AG08396 (cell line): ENCODE data around the gene IQGAP1.
"Not testable (repeated sequence)": the region's sequence is repeated elsewhere in the genome, so short reads cannot be mapped to it uniquely, and the experiment has no call there.

Source experiments
- DNase-seq: peaks from one replicate; pipeline ENCODE4 v3.0.0; 2012; ENCODE audit warnings: low spot score, mixed read lengths

The IQGAP1 gene, protein sequence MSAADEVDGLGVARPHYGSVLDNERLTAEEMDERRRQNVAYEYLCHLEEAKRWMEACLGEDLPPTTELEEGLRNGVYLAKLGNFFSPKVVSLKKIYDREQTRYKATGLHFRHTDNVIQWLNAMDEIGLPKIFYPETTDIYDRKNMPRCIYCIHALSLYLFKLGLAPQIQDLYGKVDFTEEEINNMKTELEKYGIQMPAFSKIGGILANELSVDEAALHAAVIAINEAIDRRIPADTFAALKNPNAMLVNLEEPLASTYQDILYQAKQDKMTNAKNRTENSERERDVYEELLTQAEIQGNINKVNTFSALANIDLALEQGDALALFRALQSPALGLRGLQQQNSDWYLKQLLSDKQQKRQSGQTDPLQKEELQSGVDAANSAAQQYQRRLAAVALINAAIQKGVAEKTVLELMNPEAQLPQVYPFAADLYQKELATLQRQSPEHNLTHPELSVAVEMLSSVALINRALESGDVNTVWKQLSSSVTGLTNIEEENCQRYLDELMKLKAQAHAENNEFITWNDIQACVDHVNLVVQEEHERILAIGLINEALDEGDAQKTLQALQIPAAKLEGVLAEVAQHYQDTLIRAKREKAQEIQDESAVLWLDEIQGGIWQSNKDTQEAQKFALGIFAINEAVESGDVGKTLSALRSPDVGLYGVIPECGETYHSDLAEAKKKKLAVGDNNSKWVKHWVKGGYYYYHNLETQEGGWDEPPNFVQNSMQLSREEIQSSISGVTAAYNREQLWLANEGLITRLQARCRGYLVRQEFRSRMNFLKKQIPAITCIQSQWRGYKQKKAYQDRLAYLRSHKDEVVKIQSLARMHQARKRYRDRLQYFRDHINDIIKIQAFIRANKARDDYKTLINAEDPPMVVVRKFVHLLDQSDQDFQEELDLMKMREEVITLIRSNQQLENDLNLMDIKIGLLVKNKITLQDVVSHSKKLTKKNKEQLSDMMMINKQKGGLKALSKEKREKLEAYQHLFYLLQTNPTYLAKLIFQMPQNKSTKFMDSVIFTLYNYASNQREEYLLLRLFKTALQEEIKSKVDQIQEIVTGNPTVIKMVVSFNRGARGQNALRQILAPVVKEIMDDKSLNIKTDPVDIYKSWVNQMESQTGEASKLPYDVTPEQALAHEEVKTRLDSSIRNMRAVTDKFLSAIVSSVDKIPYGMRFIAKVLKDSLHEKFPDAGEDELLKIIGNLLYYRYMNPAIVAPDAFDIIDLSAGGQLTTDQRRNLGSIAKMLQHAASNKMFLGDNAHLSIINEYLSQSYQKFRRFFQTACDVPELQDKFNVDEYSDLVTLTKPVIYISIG (N-terminal part only)

DNA sequence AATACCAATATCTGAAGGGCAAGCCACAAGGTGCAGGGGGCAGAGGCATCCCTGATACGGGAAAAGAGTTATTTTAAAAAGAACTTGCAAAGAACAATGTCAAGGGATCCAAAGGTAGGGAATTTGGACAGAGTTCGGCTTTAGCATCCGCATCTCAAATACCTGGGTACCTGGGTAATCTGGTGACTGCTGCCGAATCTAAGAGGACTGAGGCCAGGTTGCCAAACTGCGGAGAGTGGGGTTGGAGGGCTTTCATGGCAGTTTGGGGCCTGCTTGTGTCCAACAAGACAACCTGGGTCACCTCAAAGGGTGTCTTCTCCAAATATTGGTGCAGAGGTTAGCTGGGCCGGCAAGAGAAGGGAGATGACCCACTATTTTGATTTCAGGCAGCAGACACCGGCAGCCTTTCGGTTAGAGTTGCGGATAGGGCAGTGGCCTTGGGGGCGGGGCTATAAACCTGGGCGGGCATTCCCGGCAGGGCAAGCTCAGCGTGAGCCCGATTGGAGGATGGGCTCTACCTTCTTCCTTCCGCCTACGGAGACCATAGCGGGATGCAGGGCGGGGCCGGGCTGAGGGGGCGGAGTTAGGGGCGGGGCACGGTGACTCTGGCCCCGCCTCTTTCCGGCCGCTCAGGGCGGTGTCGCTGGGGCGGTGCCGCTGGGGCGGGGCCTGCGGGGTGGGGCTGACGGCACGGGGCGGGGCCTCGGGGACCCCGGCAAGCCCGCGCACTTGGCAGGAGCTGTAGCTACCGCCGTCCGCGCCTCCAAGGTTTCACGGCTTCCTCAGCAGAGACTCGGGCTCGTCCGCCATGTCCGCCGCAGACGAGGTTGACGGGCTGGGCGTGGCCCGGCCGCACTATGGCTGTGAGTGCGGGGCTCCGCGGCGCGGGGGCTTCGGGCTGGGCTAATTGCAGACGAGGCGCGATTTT, at the start of gene IQGAP1:
Gene IQGAP1 (plus strand): TSS at position 709 of the 928 bp plus-strand sequence. CDS start 100 bp downstream, at position 809.
- peak; percentile 97 for DNase-seq

DNA sequence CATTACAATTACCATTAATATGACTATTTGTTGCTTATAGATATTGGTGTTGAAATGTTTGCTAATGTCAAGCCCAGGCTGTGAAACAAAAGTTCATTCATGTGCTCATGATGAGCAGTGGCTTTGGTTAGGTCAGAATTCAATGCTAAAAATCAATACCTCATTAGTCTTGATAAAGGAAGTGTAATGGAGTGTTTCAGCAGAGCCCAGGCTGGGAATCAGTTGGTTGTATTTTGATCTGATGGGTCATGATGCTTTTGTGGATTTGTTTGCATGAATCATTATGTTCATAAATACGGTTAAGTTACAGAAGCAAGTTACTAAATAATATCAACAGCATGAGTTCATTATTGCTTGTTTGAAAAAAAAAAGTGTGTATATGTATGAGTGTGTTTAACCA, 49.5 kb upstream of the IQGAP1 start:
- DNase-seq = no peak

DNA sequence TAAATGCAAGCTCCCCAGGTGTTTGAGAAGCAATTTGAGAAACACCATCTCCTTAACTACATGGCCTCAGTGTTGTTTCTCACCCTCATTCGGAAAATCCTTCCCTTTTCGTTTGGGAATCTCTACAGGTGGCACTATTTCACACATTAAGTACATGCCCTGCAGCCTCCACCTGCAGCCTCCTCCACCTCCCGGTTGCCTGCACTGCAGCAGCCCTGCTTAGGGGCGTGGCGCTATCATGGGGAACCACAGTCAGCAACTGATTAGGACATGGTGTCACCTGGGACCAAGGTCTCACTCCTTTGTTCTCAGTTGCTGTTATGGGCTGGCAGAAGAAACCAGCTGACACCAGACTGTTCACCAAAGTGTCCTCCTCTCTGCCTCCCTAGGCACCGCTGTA, 47.7 kb upstream of the IQGAP1 start:
- DNase-seq = no peak

DNA sequence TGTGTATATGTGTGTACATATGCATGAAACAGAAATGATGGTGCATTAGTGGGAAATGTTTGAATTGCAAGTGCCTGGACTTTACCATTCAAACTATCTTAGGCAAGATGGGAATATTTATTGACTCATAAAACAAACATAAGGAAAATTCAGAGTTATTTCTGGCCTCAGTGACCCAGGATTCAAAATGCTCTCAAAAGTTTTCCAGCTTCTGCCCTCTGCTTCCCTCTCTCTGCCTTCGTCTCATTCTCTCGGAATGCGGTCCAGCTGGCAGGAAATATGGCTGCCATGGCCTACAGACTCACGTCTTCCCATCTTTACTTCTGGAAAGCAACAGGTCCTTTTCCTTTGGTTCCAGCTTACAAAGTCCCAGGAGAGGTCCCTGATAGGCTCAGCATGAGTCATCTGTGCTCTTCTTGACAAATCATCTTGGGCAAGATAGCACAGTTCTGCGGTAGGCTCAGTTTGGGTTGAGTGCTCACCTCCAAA, 44.7 kb upstream of the IQGAP1 start:
- no peak for DNase-seq

DNA sequence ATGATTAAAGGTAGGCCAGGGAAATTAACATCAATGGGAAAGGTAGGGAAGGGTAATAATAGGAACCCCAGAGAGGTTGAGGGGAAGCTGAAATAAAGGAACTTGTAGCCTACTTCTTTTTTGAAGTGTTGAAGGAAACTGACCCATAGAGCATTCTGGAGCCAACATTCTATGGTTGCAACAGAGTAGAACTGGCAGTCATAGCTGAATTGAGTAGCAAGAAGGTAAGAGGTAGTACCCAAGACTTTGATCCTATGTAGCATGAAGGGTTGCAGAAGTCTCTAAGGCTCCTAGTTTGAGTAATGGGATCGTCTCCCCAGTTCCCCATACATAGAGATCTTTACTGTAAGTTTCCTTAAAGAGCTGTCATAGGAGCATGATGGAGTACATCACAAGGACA, 43.4 kb upstream of the IQGAP1 start:
- DNase-seq = no peak

DNA sequence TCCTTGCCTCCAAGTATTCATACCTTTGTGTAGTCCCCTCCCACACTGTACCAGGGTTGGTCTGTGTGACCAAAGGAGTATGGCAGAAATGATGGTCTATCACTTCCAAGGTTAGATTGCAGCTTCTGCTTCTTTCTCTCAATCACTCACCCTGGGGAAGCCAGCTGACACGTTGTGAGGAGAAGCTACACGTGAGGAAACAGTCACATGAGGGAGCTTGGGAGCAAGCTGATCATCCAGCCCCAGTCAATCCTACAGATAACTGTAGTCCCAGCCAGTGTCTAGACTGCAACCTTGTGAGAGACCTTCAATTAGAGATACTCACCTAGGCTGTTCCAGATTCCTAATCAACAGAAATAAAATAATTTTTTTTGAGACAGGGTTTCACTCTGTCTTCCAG, 42.2 kb upstream of the IQGAP1 start:
- DNase-seq = no peak

DNA sequence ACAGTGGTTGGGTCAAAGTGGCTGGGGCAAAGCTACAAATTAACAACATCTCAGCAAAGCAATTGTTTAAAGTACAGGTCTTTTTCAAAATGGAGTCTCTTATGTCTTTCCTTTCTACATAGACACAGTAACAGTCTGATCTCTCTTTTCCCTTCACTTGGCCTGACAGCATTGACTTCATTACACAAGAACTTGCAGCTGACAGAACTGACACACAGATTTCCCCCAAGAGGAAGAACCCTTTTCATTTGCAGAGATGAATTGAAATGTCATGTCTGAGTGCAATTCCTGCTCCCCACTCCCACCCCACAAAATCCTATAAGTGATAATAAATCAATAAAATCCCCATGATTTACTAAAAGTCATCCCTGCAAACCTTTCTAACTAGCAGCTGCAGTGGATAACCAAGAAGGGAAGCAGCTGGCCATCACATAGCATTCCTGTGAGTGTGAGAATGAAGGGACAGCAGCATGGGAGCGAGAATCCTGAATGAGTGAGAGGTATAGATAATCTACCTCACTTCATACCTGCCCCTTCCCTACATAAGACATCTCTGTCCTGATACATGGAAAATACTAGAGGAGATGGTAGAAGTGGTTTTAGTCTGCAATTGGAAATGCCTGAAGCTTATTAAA, 40.5 kb upstream of the IQGAP1 start:
- DNase-seq = not testable (repeated sequence)

DNA sequence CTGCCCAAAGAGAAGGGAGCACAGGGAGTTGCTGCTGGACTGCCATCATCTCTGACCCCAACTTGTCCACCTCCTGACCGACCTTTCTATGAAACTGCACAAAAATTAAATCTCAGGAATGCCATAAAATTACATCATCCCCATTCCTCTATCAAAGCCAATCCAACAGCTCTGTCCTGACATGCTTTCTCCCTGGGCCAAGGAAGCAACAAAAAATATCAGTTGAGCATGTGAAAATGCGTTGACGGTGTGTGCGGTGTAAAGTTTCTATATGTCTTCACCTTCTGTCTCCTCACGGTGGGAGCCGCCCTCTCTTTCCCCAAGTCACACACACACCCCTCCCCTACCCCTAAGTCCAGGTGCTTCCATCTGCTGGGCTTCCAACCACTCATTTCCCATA, 39.6 kb upstream of the IQGAP1 start:
- DNase-seq = no peak

DNA sequence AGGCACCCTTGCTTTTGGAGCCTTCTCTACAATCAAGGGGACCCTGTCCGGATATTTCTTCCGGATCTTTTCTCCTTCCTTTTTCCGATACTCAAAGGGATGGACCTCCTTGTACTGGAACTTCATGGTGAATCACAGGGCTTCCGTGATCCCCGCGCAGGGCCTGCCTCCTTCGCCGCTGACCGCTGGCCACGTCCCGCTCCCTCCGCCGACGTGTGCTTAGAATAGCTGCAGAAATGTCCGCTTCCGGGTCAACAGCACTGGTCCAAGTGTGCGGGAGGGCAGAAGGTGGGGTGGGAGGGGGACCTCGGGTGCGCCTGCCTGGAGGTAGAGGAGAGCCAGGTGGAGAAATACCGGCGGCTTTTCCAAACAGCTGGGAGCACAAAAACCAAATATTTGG, 39.0 kb upstream of the IQGAP1 start:
- DNase-seq = no peak

DNA sequence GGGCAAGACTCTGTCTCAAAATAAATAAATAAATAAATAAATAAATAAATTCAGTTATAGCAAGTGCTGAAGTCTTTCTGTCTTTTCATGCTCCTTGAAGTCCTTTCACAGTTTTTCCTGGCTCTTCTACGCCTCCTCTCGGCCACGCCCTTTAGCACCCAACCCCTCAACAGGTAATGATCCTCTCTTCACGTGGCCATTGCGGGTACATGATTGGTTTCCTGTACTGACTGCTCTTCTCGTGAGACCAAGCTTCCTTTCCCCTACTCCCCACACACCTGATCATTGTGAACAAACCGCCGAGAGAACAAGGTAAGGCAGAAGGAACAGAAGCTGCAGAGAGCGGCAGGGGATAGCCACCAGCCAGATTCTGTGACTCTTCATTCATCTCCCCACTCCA, 38.2 kb upstream of the IQGAP1 start:
- DNase-seq = no peak

DNA sequence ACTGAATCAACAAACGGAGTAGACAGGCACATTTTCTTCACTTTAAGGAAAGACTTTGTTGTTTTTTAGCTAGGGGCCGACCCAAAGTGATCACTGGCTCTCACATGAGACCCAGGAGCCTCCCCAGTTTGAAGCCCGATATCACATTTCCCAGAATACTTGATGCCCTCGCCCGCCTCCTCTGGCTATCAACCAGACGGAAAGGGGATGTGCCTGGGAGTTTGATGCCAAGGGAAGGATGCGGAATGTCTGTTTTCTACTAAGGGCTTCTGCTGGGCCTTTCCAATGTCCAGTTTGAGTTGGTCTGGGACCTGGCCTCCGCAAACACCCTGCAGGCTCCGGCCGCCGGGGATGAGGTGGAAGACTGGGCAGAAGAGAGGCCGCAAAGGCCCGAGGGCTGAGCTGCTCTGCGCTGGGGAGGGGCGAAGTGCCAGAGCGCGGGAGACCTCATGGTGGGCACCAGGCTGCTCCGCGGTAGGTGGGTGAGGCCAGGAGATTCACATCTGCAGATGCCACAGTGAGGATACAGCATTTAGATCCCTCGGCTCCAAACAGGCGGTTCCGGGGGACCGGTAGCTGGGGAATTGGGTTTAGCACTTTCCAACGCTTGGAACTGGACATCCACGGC, 36.4 kb upstream of the IQGAP1 start:
- DNase-seq = no peak

DNA sequence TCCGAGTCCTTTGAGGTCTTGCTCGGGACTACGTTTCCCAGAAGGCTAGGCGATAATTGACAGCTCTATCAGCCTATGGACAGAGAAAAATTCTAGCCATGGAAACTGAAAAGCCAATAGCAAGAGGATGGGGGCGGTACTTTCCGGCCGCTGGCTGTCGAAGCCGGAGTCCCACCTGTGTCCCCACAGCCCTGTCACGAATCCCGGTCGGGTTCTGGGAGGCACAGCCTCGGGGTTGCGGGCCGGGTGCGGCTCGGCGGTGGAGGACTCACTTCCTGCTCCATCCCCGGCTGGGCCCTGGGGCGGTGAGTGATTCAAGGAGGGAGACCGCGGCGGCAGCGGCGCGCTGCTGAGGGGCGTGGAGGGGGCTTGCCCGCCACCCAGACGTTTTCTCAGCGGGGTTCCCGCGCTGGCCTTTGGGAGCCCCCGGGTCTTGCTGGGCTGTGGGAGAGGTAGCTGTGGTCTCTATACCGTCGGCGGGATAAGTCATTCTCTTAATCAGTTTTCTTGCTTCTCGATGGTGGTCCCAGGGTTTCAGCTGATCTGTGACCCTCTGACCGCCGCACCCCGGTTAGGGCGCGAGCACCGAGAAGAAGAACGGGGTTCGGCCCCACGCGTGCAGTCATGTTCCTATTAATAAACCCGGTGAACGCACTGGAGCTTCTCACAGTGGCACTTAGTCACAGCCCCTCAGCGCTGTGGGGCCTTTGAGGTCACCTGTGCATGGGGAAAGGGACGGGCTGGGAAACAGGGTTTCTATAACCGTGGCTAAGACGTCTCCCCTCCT, 35.7 kb upstream of the IQGAP1 start, which contains the start of gene ZNF774:
Gene ZNF774 (plus strand): TSS at position 178 of the 787 bp plus-strand sequence. CDS start 2,377 bp downstream, outside the sequence.
- peak; percentile 99 for DNase-seq

DNA sequence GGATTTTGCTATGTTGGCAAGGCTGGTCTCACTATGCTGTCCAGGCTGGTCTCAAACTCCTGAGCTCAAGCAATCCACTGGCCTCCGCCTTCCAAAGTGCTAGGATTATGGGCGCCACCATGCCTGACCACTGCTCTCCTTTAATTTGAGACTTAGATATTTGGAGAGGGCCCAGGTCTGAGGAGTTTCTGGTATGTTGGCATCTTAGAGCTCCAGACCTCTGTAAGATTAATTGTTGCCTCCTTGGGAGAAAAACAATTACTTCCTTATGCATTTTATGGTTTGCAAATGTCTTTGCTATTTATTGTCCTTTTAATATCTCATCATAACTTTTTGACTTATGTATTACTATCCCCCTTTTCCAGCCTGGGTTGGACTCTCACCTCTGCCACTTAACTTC, 33.1 kb upstream of the IQGAP1 start:
- no peak for DNase-seq

DNA sequence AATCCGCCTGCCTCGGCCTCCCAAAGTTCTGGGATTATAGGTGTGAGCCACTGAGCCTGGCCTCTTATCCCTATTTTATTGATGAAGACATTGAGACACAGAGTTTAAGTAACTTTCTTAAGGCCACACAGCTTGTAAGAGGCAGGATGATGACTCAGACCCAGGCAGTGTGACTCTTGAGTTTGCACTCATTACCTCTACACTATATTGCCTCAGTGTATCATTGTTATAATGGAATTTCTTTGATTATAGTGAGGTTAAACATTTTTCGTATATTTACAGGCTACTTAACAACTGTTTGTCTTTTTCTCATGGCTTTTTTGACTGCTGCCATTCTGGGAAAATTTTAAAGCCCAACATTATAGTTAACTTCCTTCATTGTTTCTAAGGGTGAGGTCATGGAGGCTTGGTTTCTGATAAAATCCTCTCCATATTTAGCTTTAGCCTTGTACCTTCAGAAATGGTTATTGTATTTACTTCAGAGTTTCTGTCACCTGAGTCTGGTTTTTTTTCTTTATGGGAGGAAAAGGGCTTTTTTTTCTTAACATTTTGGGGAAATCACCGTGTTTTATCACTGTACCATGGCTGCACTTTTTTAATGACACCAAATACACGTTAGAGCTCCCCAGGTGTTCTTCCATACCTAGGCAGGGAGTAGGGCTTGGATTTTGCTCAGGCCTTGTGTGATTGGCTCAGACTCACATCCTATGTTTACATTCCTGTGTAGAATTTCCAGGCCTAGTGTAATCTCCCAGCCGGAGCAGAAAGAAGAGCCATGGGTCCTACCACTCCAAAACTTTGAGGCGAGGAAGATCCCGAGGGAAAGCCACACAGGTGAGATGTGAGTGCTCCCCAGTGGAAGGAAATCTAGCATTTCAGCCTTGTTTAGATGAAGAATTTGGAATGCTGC, 29.7 kb upstream of the IQGAP1 start:
- peak; percentile 38 for DNase-seq

DNA sequence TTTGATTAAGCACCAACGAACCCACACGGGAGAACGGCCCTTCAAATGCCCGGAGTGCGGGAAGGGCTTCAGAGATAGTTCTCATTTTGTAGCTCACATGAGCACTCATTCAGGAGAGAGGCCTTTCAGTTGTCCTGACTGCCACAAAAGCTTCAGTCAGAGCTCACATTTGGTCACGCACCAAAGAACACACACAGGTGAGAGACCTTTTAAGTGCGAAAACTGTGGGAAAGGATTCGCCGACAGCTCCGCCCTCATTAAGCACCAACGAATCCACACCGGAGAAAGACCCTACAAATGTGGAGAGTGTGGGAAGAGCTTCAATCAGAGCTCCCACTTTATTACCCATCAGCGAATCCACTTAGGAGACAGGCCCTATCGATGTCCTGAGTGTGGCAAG, 27.3 kb upstream of the IQGAP1 start:
- DNase-seq = no peak

DNA sequence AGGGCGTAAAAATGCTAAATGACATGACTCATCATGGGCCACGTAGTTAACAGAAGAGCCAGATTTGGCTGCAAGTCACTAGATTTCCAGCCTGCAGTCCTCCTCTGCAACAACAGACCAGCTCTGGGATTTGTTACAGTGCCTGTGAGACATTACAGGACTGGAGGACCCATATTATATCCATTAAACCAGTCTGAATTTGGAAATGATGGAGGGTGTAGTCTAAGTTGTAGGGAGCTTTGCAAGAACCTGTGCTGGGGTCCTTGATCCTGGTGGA, 25.2 kb upstream of the IQGAP1 start:
- peak; percentile 78 for DNase-seq

DNA sequence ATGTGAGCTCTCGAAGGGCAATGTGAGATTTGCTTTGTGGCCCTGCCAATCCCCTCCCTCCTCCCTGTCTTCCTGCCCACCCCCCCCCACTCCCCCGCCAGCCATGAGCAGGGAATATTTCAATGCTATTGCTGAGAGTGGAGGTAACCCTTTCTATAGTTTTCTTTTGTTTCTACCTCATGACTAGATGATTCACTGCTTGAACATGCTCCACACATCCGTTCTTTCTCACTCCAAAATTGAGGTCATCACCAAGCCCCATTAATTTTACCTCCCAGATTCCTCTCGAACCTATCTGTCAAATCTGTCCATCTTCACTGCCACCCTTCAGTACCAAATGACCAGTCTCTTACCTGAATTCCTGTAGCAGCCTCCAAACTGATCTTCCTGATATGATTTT, 23.8 kb upstream of the IQGAP1 start:
- DNase-seq = no peak

DNA sequence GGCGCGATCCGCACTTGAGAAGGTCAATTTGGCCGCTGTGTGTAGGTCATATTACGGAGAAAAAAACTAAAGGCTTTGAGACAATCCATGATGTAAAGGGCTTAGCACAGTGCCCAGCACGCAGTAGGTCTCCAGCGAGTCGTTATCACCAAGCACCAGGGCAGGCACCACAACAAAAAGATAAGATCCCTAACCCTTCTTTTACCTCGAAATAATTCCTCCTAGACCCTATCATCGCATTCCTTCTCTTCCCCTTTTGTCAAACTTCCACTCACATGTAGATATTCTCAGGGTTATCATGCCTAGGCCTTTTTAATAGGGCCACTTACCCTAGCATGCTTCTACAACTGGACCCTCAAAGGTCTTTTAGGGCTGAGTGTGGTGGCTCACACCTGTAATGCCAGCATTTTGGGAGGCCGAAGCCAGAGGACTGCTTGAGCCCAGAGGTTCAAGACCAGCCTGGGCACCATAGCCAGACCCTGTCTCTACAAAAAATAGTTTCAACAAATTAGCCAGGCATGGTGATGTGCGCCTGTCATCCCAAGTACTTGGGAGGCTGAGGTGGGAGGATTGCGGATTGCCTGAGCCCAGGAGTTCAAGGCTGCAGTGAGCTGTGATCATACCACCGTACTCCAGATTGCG, 22.5 kb upstream of the IQGAP1 start:
- no peak for DNase-seq
